ENCODE results near the gene RGS7.

The RGS7 gene

GRCh38 chr1:240970253-240970652 lies 386.8 kb downstream of the RGS7 start:
- ChIA-PET CTCF (no interaction called here), POLR2A (no interaction called here)

DNA sequence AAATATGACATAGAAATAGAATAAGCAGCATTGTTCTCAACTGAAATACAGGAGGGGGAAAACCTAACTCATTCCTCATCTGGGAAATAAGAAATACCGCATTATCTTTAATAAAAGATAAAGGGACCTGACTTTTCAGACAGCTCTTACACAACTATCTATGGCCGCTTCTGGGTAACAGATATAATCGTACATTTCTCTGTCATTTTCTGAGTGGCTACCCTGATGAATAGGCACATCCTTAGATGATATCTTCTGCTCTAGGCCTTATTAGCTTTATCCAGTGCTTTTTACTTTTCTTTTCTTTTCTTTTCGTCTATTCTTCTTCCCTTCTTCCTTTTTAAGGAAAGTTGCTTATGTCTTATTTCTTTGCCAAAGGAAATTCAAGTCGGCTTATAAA lies 388.1 kb downstream of the RGS7 start:
- no peak for TF ChIP-seq CTCF (IDR thresholded peaks at IDR 0.05; ENCODE audit: insufficient read depth, low read length, missing control alignments)
- no peak overlapping the region for H3K4me3 ChIP-seq (ENCODE audit: low read depth, low read length)
- ChIA-PET CTCF (interaction anchor here (1.2 to 1.4 kb wide), 3 partner anchors 18 to 517 kb away, joined by 3 to 6 read pairs (median 3); no protein-coding TSS in a partner anchor), POLR2A (no interaction called here)
- DNase-seq (ENCODE audit: low read depth, low spot score), result no peak

More at GRCh38 chr1:240970253-240970652, 386.8 kb downstream of the RGS7 start:
- no peak overlapping the region for H3K4me3 ChIP-seq (ENCODE audit: low read depth, low read length)
- no peak for TF ChIP-seq CTCF (IDR thresholded peaks at IDR 0.05; ENCODE audit: insufficient read depth, low read length, missing control alignments)
- no peak for DNase-seq (ENCODE audit: low read depth, low spot score)

DNA sequence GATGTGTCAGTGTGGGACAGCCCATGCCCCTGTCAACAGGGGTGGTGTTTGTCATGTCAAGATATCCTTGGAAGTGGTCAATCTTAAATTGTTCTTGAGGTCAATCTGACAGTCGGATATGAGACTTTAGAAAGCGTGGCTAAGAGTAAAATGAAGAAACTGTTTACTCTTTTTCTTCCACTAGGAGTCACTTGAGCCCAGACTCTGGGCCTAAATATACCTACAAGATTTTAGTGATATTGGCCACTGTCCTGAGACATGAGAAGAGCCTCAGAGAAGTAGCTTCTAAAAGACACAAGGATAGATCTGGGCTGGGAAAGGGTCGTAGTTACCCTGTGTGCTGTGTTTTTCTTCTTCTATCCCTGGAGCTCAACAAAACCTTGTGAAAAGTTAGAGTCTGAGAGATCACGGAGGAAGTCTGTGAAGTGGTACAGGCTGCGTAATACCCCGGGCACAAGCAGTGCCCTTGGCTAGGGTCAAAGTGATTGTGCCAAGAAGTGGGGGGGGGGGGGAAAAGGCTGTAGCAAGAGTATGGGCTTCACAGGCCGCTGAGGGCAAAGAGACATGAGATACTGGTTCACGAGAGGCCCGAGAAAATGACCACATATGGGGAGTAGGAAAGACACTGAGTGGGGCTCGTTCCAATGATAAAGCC lies 389.8 kb downstream of the RGS7 start:
- DNase-seq (ENCODE audit: low read depth, low spot score), result no peak
- TF ChIP-seq CTCF (IDR thresholded peaks at IDR 0.05; ENCODE audit: insufficient read depth, low read length, missing control alignments), result no peak
- CTCF ChIA-PET, result interaction anchor here (0.7 to 1.8 kb wide), 8 partner anchors 11 to 663 kb away, joined by 3 to 7 read pairs (median 4); no protein-coding TSS in a partner anchor
- no peak overlapping the region for H3K4me3 ChIP-seq (ENCODE audit: low read depth, low read length)
- POLR2A ChIA-PET, result no interaction called here

DNA sequence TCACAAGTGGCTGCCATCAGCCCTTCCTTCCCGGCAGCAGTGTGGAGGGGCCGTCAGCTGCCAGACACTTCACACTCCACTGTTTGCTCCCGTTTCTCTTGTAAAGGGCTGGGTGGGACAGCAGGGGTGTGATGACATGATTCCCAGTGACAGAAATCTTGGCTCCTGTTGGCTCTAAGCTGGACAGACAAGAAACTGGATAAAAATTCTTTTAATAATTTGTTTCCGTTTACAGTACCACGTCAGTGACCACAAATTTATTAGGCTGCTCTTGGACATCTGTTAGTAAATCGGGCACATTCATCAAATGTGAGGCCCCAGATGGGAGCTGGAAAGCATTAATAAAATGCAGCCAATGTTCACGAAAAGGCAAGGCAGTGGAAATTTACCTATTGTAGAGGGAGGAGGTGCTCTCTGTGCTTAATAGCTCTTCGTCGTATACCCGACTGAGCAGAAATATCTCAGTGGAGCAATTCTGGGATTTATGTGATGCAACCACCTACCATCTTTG lies 391.4 kb downstream of the RGS7 start:
- H3K4me3 ChIP-seq (ENCODE audit: low read depth, low read length), result no peak overlapping the region
- ChIA-PET POLR2A (no interaction called here), CTCF (interaction anchor here (1.2 to 1.8 kb wide), 3 partner anchors 520 to 542 kb away, joined by 3 to 7 read pairs (median 4); no protein-coding TSS in a partner anchor)
- DNase-seq (ENCODE audit: low read depth, low spot score), result no peak
- TF ChIP-seq CTCF (IDR thresholded peaks at IDR 0.05; ENCODE audit: insufficient read depth, low read length, missing control alignments), result no peak

GRCh38 chr1:240962086-240962485 lies 394.9 kb downstream of the RGS7 start:
- CTCF ChIA-PET, result no interaction called here
- DNase-seq (ENCODE audit: low read depth, low spot score), result no peak
- POLR2A ChIA-PET, result no interaction called here
- no peak for TF ChIP-seq CTCF (IDR thresholded peaks at IDR 0.05; ENCODE audit: insufficient read depth, low read length, missing control alignments)
- H3K4me3 ChIP-seq (ENCODE audit: low read depth, low read length), result no peak overlapping the region

- ChIA-PET POLR2A (no interaction called here), CTCF (no interaction called here)
- no peak overlapping the region for H3K4me3 ChIP-seq (ENCODE audit: low read depth, low read length)
- DNase-seq (ENCODE audit: low read depth, low spot score), result no peak
- no peak for TF ChIP-seq CTCF (IDR thresholded peaks at IDR 0.05; ENCODE audit: insufficient read depth, low read length, missing control alignments)
These were observed 400.6 kb downstream of the RGS7 start for GRCh38 chr1:240956424-240956823.

Measured in AG04449 (cell line).